ENCODE measurements around the gene SLC7A9.
"Not testable (repeated sequence)": the region's sequence is repeated elsewhere in the genome, so short reads cannot be mapped to it uniquely, and the experiment has no call there.

Gene SLC7A9

GRCh38 chr19:32852216-32852615, 17.4 kb downstream of the SLC7A9 start:
- in situ Hi-C loops (cut with MboI; ENCODE audit: low pct_unique_long_range_greater_than_20kb, low sequenced_read_pairs, unreplicated experiment): no loop called here
- TF ChIP-seq CTCF (IDR thresholded peaks at IDR 0.05; ENCODE audit: extremely low read depth, insufficient read depth, missing control alignments): no peak
- no peak for DNase-seq (ENCODE audit: low spot score)

- DNase-seq (ENCODE audit: low spot score); in situ Hi-C loops (cut with MboI; ENCODE audit: low pct_unique_long_range_greater_than_20kb, low sequenced_read_pairs, unreplicated experiment): not testable (repeated sequence)
These were observed 21.5 kb downstream of the SLC7A9 start for GRCh38 chr19:32848035-32848434.

GRCh38 chr19:32843716-32844245, 25.8 kb downstream of the SLC7A9 start:
- TF ChIP-seq CTCF (IDR thresholded peaks at IDR 0.05; ENCODE audit: extremely low read depth, insufficient read depth, missing control alignments): no peak
- in situ Hi-C loops (cut with MboI; ENCODE audit: low pct_unique_long_range_greater_than_20kb, low sequenced_read_pairs, unreplicated experiment): no loop called here

GRCh38 chr19:32842061-32842460, 27.5 kb downstream of the SLC7A9 start:
- in situ Hi-C loops (cut with MboI; ENCODE audit: low pct_unique_long_range_greater_than_20kb, low sequenced_read_pairs, unreplicated experiment): no loop called here
- TF ChIP-seq CTCF (IDR thresholded peaks at IDR 0.05; ENCODE audit: extremely low read depth, insufficient read depth, missing control alignments): no peak
- DNase-seq (ENCODE audit: low spot score): no peak

More at GRCh38 chr19:32843716-32844245, 25.8 kb downstream of the SLC7A9 start:
- no peak for DNase-seq (ENCODE audit: low spot score)

GRCh38 chr19:32837531-32837930, 32.0 kb downstream of the SLC7A9 start:
- no peak for DNase-seq (ENCODE audit: low spot score)
- in situ Hi-C loops (cut with MboI; ENCODE audit: low pct_unique_long_range_greater_than_20kb, low sequenced_read_pairs, unreplicated experiment): no loop called here
- TF ChIP-seq CTCF (IDR thresholded peaks at IDR 0.05; ENCODE audit: extremely low read depth, insufficient read depth, missing control alignments): no peak

GRCh38 chr19:32833388-32833787, 36.2 kb downstream of the SLC7A9 start:
- in situ Hi-C loops (cut with MboI; ENCODE audit: low pct_unique_long_range_greater_than_20kb, low sequenced_read_pairs, unreplicated experiment); DNase-seq (ENCODE audit: low spot score): not testable (repeated sequence)

GRCh38 chr19:32832825-32833224, 36.7 kb downstream of the SLC7A9 start:
- in situ Hi-C loops (cut with MboI; ENCODE audit: low pct_unique_long_range_greater_than_20kb, low sequenced_read_pairs, unreplicated experiment); DNase-seq (ENCODE audit: low spot score): not testable (repeated sequence)

GRCh38 chr19:32832094-32832493, 37.5 kb downstream of the SLC7A9 start:
- in situ Hi-C loops (cut with MboI; ENCODE audit: low pct_unique_long_range_greater_than_20kb, low sequenced_read_pairs, unreplicated experiment); DNase-seq (ENCODE audit: low spot score): not testable (repeated sequence)

- TF ChIP-seq CTCF (IDR thresholded peaks at IDR 0.05; ENCODE audit: extremely low read depth, insufficient read depth, missing control alignments): no peak
- in situ Hi-C loops (cut with MboI; ENCODE audit: low pct_unique_long_range_greater_than_20kb, low sequenced_read_pairs, unreplicated experiment): no loop called here
- DNase-seq (ENCODE audit: low spot score): no peak
These were observed 38.0 kb downstream of the SLC7A9 start for GRCh38 chr19:32831611-32832010.
